ENCODE data around the gene MGRN1.

Gene MGRN1

GRCh38 chr16:4654011-4654963, 29.7 kb downstream of the MGRN1 start:
- H3K4me3 ChIP-seq (ENCODE audit: low read depth, low read length) = no peak overlapping the region
- TF ChIP-seq, protein P1, sequence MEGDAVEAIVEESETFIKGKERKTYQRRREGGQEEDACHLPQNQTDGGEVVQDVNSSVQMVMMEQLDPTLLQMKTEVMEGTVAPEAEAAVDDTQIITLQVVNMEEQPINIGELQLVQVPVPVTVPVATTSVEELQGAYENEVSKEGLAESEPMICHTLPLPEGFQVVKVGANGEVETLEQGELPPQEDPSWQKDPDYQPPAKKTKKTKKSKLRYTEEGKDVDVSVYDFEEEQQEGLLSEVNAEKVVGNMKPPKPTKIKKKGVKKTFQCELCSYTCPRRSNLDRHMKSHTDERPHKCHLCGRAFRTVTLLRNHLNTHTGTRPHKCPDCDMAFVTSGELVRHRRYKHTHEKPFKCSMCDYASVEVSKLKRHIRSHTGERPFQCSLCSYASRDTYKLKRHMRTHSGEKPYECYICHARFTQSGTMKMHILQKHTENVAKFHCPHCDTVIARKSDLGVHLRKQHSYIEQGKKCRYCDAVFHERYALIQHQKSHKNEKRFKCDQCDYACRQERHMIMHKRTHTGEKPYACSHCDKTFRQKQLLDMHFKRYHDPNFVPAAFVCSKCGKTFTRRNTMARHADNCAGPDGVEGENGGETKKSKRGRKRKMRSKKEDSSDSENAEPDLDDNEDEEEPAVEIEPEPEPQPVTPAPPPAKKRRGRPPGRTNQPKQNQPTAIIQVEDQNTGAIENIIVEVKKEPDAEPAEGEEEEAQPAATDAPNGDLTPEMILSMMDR (IDR thresholded peaks at IDR 0.05; ENCODE audit: low read depth, low read length) = no peak

- TF ChIP-seq, protein P1 (IDR thresholded peaks at IDR 0.05; ENCODE audit: low read depth, low read length) = no peak
- no peak overlapping the region for H3K4me3 ChIP-seq (ENCODE audit: low read depth, low read length)
Measured at GRCh38 chr16:4654964-4655590, 30.5 kb downstream of the MGRN1 start.

GRCh38 chr16:4655801-4656200, 31.2 kb downstream of the MGRN1 start:
- no peak overlapping the region for H3K4me3 ChIP-seq (ENCODE audit: low read depth, low read length)
- TF ChIP-seq, protein P1 (IDR thresholded peaks at IDR 0.05; ENCODE audit: low read depth, low read length) = no peak

DNA sequence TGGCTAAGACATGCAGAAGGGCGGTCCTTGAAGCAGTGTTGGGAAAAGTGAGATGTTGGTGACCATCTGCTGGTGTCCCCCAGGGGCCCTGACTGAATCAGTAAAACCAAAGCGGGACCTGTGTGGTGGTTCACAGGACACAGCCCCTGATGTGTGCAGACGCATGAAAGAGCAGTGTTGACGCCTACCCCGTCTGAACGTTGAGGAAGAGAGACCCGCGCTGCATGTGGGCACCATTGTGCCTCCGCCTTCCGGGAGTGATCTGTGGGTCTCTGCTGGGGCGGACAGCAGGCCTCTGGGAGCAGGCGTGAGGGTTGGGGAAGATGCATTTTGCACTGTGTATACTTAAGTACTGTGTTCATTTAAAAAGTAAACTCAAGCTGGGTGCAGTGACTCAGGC, 31.6 kb downstream of the MGRN1 start:
- no peak overlapping the region for H3K4me3 ChIP-seq (ENCODE audit: low read depth, low read length)
- TF ChIP-seq, protein P1 (IDR thresholded peaks at IDR 0.05; ENCODE audit: low read depth, low read length) = no peak

DNA sequence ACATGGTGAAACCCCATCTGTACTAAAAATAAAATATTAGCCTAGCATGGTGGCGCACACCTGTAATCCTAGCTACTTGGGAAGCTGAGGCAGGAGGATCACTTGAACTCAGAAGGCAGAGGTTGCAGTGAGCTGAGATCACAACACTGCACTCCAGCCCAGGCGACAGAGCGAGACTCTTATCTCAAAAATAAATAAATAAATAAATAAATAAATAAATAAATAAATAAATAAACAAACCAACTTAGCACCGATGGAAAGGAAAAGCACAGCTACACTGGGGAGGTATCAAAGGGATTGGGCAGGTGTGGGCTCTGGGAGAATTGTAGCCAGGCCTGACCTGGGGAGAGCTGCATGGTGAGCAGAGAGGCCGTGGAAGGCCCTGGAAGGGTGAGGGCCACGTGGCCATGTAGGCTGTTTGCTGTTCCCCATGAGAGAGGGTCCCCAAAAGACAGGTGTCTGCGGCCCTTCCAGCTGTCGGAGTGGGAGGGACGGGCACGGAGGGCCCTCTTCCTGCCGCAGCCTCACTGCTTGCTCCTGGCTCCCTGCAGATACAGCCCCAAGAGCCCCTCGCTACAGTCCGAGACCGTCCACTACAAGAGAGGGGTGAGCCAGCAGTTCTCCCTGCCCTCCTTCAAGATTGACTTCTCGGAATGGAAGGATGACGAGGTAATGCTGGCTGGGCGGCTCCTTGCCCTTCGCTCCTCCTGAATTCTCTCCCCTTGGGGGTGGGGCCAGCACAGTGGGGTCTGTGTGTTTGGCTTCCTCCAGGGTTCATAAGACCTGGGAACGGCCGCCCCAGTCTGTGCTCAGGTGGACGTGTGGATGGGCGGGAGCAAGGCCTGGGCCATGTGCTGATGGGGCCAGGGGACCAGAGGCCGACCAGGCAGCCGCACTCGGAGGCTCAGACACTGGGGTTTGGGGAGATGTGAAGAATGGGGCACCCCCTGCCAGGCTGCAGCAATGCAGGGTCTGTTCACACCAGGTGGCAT, 32.4 kb downstream of the MGRN1 start:
- H3K4me3 ChIP-seq (ENCODE audit: low read depth, low read length) = no peak overlapping the region
- TF ChIP-seq, protein P1 (IDR thresholded peaks at IDR 0.05; ENCODE audit: low read depth, low read length) = no peak

DNA sequence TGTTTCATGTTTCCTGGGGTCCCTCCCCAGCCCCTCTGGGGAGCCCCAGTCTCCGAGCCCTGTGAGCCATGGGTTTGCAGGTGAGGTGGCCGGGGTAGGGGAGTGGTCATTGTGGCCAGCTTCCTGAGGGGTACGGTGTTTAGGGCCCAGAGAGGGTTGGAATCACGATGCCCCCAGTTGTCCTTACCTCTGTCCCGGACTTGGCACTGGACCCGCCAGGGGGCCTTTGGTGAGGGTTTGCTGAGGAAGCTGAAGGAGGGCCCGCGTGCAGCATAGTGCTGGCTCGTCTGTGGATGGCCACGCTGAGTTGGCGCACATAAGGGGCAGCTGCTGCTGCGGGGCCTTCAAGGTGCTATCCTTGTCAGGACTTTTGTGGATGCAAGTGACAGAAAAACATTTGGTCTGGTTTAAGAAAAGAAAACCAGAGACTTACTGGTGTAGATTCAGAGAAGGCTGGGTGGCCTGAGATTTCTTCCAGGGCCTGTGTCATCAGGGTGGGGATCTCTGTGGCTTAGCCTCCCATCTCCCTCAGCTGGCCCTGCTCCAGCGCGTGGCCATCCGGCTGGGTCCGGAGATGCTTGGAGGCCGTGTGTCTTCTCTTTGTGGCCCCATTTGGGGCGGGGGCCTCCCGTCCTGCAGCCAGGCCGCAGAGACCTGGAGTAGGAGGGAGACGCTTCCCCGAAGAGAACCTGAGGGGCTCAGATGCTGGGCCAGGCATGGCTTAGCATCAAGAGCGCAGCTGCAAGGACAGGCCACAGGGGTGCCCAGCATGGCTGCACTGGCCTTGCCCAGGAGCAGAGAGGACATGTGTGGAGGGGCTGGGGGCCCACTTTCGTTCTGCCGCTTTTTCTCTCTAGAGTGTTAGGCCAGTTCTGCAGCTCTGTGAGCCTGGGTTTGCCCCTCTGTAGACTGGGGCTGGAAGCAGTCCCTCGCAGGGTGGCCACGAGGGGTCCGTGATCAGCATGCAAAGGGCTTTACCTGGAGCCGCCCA, 35.0 kb downstream of the MGRN1 start:
- TF ChIP-seq, protein P1 (IDR thresholded peaks at IDR 0.05; ENCODE audit: low read depth, low read length) = no peak
- H3K4me3 ChIP-seq (ENCODE audit: low read depth, low read length) = no peak overlapping the region
